Cardiac fibroblast (primary cell): ENCODE results near the gene ARHGAP10.
"Not testable (repeated sequence)": the region's sequence is repeated elsewhere in the genome, so short reads cannot be mapped to it uniquely, and the experiment has no call there.

ENCODE experiments used
- DNase-seq, 2 donors: peaks; one replicate each; pipeline versions ENCODE4 v3.0.0 to v3.0.0-alpha.2; 2010; ENCODE audit warnings: low read depth in 2 of 2
- H3K4me3 ChIP-seq, 2 donors: replicated peaks in 1 of 2; 1 replicate in 1 of 2; 2 replicates in 1 of 2; pipeline ENCODE4 v1.5.1; 2011; ENCODE audit warnings: low read depth in 2 of 2, low read length in 2 of 2, mild to moderate bottlenecking in 2 of 2, moderate library complexity in 1 of 2
- CTCF ChIP-seq: IDR thresholded peaks from one replicate; pipeline ENCODE4 v1.5.1; 2011; ENCODE audit warnings: low read depth, mild to moderate bottlenecking, low read length, inconsistent platforms

ARHGAP10 gene

GRCh38 chr4:147790412-147790811 is 58.5 kb downstream of the ARHGAP10 start:
- no peak overlapping the region for H3K4me3 ChIP-seq
- TF ChIP-seq CTCF: no peak
- no peak for DNase-seq

DNA sequence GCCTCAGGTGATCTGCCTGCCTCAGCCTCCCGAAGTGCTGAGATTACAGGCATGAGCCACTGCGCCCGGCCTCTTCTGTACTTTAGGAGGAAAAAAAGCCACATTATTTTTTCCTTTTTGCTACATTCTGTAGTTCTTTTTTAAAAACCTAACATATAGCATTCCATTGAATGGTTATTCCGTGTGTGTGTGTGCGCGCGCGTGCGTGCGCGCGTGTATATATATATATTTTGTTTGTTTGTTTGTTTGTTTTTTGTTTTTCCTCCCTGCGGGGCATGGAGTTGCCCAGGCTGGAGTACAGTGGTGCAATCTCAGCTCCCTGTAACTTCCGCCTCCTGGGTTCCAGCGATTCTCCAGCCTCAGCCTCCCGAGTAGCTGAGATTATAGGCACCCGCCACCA is 59.5 kb downstream of the ARHGAP10 start:
- no peak overlapping the region for H3K4me3 ChIP-seq
- DNase-seq: no peak
- no peak for TF ChIP-seq CTCF

DNA sequence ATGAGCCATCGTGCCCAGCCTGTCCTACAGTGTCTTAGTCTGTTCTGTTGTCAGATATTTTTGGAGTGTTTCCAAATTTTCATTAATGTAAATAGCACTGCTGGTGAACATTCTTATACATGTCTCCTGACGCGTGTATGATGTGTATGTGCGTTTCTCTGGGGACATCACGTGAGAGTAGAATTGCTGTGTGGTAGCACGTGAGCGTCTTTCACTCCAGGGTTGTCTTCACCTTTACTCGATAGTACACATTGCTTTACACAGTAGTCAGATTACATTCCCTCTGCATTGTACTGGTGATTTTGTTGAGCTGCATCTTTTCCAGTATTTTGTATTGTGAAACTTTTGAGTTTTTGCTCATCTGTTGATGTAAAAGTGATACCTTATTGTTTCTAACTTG is 60.0 kb downstream of the ARHGAP10 start:
- H3K4me3 ChIP-seq: no peak overlapping the region
- peak in 1 of 2 donors; percentile 37 for DNase-seq
- TF ChIP-seq CTCF: no peak

DNA sequence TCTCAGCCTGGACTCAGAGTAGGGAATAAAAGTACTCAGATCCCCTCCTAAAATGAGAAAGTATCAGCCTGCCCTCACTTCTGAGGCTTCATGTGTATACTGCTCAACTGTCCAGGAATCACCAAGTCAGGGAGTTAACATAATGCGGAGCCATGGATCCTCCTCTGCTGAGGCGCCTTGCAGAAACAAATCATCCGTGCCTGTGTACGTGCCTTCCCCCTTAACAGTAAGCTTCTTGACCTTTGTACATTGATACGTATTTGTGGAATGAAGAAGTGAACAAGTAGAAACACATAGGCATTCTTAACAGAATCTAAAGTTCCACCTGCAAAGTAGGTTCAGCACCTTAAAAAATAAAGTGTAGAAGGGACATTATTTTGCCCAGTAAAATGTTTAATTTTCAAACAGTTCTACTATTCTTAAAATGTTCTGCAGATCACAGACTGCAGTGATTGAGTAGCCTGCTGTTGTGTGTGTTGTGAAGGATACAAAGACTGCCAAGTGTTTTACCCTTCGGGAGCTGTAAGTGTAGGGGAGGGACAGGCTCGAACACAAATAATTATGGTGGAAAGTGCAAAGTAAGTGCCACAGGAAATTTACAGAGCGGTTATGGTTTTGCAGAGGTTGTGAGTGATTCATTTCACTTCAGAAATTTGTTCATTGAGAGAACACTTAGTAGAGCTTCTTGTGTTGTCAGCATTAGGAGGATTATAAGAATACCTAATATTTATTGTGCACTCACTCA is 61.9 kb downstream of the ARHGAP10 start:
- TF ChIP-seq CTCF: no peak
- no peak overlapping the region for H3K4me3 ChIP-seq
- no peak for DNase-seq

DNA sequence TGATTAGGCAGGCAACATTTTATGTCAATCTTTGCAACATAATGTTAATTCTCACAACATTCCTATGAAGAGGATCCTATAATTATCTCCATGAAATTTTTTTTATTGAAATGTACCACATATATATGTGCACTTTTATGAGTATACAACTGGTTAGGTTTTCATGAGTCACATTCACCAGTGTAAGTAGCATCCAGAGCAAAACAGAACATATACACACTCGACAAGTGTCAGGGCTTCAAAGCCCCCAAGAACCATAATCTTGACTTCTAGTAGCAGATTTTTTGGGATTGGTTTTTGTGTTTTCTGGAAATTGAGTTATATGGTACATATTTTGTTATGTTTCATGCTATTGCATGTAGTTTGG is 62.4 kb downstream of the ARHGAP10 start:
- H3K4me3 ChIP-seq: no peak overlapping the region
- DNase-seq: no peak
- no peak for TF ChIP-seq CTCF

DNA sequence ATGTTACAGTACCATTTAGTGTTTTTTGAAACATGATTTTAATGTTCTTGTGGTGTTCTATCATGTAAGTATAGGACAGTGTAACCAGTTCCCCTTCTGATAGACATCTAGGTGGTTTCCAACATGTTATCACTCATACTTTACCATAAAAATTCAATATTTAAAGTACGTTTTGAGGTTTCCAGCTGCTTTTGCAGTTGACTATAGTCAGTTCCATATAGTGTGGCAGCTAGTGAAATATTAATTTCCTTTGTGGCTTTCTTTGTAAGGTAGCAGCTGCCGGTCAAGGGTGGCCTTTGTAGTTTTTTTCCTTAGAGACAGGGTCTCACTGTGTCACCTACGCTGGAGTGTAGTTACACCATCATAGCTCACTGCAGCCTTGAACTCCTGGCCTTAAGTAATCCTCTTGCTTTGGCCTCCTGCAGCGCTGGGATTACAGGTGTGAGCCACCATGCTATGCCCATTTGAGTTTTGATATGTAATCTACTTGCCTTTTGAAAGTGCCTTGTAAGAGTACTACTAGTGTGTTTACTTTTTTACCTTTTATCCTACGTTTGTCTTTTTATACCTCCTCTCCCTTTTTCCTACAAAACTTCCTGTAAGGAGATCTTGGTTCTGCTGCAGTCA is 63.0 kb downstream of the ARHGAP10 start:
- no peak for TF ChIP-seq CTCF
- H3K4me3 ChIP-seq: no peak overlapping the region
- no peak for DNase-seq

DNA sequence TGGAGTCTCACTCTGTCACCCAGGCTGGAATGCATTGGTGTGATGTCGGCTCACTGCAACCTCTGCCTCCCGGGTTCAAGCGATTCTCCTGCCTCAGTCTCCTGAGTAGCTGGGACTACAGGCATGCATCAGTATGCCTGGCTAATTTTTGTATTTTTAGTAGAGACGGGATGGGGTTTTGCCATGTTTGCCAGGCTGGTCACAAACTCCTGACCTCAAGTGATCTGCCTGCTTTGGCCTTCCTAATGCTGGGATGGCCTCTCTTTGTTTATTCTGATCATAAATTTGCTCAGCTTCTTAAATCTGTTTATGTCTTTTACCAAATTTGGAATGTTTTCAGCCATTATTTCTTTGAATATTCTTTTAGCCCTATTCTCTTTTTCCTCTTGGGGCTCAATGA is 67.2 kb downstream of the ARHGAP10 start:
- not testable (repeated sequence) for H3K4me3 ChIP-seq, DNase-seq
